ENCODE data around the gene DSCAML1.

Gene DSCAML1

GRCh38 chr11:117532568-117532967, 264.4 kb downstream of the DSCAML1 start:
- H3K27ac ChIP-seq = no peak overlapping the region
- peaks cover 0 to 48% of the 10 kb centered on the region in 2 donors for H3K27me3 ChIP-seq
- no peaks in the 10 kb centered on the region for H3K9me3 ChIP-seq
- TF ChIP-seq, protein P1, sequence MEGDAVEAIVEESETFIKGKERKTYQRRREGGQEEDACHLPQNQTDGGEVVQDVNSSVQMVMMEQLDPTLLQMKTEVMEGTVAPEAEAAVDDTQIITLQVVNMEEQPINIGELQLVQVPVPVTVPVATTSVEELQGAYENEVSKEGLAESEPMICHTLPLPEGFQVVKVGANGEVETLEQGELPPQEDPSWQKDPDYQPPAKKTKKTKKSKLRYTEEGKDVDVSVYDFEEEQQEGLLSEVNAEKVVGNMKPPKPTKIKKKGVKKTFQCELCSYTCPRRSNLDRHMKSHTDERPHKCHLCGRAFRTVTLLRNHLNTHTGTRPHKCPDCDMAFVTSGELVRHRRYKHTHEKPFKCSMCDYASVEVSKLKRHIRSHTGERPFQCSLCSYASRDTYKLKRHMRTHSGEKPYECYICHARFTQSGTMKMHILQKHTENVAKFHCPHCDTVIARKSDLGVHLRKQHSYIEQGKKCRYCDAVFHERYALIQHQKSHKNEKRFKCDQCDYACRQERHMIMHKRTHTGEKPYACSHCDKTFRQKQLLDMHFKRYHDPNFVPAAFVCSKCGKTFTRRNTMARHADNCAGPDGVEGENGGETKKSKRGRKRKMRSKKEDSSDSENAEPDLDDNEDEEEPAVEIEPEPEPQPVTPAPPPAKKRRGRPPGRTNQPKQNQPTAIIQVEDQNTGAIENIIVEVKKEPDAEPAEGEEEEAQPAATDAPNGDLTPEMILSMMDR (IDR thresholded peaks at IDR 0.05) = no peak
- intact Hi-C loops (cut with DNase I; ENCODE audit: low total_unique reads) = no loop called here
- no peaks in the 10 kb centered on the region for H3K36me3 ChIP-seq
- no peak overlapping the region for H3K4me3 ChIP-seq
- H3K4me1 ChIP-seq = no peaks in the 10 kb centered on the region
- no peak for DNase-seq

DNA sequence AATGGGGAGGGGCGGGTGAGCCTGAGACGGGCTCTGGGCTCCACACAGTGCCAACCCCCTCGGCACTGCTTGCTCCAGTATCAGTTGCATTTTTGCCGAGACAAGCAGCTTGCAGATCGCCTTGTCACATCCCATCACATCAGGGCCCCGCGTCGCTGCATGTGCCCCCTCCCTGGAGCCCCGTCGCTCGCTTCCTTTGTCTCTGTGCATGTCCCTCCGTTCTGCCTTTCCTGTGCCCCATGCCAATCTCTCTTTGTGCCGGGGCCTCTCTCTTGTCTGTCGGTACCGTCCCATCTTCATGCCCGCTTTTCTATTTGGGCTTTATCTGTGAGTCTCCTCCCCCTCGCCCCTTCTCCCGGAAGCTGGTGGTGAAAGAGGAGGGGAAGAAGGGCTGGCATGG, 267.2 kb downstream of the DSCAML1 start:
- Histone ChIP-seq H3K4me3 (no peak overlapping the region), H3K4me1 (no peaks in the 10 kb centered on the region), H3K9me3 (no peaks in the 10 kb centered on the region), H3K27ac (no peak overlapping the region), H3K36me3 (no peaks in the 10 kb centered on the region), H3K27me3 (peaks cover 0 to 40% of the 10 kb centered on the region in 2 donors)
- TF ChIP-seq, protein P1 (IDR thresholded peaks at IDR 0.05) = no peak
- no peak for DNase-seq
- intact Hi-C loops (cut with DNase I; ENCODE audit: low total_unique reads) = no loop called here

- no peaks in the 10 kb centered on the region for H3K9me3 ChIP-seq
- no peaks in the 10 kb centered on the region for H3K4me1 ChIP-seq
- H3K36me3 ChIP-seq = no peaks in the 10 kb centered on the region
- TF ChIP-seq, protein P1 (IDR thresholded peaks at IDR 0.05) = no peak
- no peak overlapping the region for H3K4me3 ChIP-seq
- intact Hi-C loops (cut with DNase I; ENCODE audit: low total_unique reads) = no loop called here
- no peak overlapping the region for H3K27ac ChIP-seq
- peaks cover 0 to 34% of the 10 kb centered on the region in 2 donors for H3K27me3 ChIP-seq
- no peak for DNase-seq
These were observed 268.8 kb downstream of the DSCAML1 start for GRCh38 chr11:117528097-117528721.

DNA sequence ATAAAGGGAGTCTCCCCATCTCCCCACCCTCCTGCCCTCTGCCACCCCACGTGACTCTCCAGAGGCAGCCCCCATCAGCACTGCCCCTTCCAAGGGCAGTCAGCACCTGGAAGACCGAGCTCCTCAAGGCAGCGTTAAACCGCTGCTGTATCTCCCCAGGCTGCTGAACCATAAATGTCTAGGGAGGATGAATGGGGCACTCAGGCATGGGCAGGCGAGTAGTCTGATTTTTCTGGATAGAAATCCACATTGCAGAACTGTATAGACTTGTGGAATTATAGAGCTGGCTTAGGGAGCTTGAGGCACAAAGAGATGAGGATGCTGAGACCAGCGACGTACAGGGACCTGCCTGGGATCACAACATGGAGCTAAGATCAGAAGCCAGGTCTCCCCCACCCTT, 269.7 kb downstream of the DSCAML1 start:
- TF ChIP-seq, protein P1 (IDR thresholded peaks at IDR 0.05) = no peak
- Histone ChIP-seq H3K27me3 (peaks cover 0 to 31% of the 10 kb centered on the region in 2 donors), H3K27ac (no peak overlapping the region), H3K36me3 (no peaks in the 10 kb centered on the region), H3K4me1 (no peaks in the 10 kb centered on the region), H3K9me3 (no peaks in the 10 kb centered on the region), H3K4me3 (no peak overlapping the region)
- intact Hi-C loops (cut with DNase I; ENCODE audit: low total_unique reads) = no loop called here
- DNase-seq = no peak

DNA sequence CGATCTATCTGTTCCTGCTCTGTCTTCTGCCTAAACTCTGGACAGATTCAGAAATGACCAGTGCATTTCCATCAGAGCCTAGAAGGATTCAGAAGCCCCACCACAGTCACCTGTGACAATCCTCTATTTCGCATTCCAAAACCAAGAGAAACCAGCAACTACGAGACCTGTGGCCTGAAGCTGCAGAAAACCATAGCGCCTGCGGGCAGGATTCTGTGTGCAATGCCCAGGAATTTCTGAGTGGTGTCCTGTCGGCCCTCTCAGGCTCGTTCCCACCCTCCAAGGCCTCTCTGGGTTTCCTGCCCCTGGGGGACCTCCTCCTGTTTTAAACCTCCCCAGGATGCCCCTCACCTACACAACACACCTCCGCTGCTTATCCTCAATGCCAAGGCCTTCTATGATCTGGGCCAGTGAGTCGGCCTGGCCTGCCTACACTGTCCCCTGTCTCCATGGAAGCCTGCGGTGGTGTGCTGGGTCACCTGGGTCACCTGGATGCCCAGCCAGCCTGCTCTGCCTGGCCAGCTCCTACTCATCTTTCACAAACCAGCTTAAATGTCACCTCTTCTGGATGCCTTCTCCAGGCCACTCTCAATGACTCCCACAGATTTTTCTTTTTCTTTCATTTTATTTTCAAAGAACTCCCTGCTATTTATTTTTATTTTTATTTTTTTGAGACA, 271.0 kb downstream of the DSCAML1 start:
- Histone ChIP-seq H3K4me1 (no peaks in the 10 kb centered on the region), H3K27ac (no peak overlapping the region), H3K36me3 (no peaks in the 10 kb centered on the region), H3K27me3 (peaks cover 0 to 29% of the 10 kb centered on the region in 2 donors), H3K4me3 (no peak overlapping the region), H3K9me3 (no peaks in the 10 kb centered on the region)
- no peak for DNase-seq
- intact Hi-C loops (cut with DNase I; ENCODE audit: low total_unique reads) = no loop called here
- TF ChIP-seq, protein P1 (IDR thresholded peaks at IDR 0.05) = no peak
